ENCODE measurements around the gene OSTN.
"Not testable (repeated sequence)": the region's sequence is repeated elsewhere in the genome, so short reads cannot be mapped to it uniquely, and the experiment has no call there.

Gene OSTN

DNA sequence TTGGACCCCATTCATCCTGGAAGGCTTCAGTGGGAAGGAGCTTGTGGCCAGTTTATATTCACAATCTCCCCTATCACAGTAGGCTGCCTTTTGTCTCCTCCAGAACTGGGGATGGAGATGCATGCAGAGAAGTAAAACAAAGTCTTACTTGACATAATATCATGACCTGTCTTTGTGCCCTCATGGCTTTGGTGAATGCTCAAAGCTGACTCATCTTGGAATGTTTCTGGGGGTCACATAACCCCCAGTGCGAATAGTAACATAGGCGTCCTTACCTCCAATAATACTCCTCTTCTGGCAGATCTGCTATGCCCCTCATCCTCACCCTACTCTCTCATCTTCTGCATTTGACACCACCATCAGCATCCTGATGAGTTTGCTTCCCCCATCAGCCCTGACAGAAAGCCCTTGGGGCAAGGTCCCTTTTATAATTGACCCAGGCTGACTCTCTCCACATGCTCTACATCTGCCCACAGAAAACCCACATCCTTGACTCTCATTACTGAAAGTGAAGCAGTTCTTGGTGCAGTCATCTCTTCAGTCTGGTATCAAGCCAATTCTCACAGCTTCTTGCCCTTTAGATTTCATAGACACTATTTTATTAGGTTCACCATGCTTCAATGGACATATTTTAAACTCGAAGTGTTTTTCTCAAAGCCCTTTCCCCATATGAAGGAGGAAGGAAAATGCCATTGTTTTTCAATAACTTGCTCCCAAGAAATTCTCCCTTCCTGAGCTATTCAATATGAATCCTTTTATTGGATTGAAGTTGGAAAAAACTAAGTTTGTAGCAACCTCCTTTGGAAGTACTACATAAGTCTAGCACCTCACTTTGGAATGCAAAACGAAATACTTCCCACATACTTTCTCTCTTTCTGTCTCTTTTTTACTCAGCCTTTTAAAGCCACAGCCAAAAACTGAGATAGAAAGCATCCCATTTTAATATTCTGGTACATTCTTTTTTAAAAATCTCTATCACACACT is 36.6 kb downstream of the OSTN start:
- no peak for DNase-seq (ENCODE audit: low read depth in 2 of 2)

GRCh38 chr3:191236646-191237045 is 37.6 kb downstream of the OSTN start:
- DNase-seq (ENCODE audit: low read depth in 2 of 2) = no peak

DNA sequence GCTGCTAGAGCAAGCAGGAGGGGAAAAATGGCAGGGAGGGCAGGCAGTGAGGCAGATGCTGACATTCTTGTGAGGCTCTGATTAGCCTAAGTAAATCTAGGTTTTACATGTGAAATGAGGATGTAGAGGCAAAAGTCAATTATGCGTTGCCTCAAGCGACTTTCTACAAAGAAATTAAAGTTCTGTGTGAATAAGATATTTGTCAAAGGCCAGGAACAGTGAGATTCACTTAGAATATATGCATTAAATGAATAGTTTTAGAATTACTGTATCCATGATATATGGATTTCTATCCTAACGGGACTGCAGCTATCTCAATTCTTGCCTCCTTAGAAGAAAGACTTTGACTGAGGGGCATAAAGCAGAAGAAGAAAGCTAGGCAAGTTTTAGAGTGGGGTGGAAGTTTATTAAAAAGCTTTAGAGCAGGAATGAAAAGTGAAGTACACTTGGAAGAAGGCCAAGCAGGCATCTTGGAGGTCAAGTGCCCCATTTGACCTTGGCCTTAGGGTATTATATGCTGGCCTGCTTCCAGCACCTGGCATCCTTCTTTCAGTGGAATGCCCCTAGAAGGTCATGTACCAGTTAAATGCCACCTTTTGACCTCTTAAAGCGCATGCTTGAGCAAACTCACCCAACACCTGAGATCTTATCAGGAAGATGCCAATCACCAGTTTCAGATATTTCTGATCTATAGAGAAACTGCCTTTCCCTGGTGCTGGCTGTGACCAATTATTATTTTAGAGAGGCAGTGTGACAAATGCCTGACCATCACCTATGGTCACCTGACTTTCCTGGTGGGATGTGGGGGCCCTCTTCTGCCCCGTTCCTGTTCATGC is 38.2 kb downstream of the OSTN start:
- DNase-seq (ENCODE audit: low read depth in 2 of 2) = no peak

GRCh38 chr3:191238321-191238817 is 39.3 kb downstream of the OSTN start:
- DNase-seq (ENCODE audit: low read depth in 2 of 2) = no peak

DNA sequence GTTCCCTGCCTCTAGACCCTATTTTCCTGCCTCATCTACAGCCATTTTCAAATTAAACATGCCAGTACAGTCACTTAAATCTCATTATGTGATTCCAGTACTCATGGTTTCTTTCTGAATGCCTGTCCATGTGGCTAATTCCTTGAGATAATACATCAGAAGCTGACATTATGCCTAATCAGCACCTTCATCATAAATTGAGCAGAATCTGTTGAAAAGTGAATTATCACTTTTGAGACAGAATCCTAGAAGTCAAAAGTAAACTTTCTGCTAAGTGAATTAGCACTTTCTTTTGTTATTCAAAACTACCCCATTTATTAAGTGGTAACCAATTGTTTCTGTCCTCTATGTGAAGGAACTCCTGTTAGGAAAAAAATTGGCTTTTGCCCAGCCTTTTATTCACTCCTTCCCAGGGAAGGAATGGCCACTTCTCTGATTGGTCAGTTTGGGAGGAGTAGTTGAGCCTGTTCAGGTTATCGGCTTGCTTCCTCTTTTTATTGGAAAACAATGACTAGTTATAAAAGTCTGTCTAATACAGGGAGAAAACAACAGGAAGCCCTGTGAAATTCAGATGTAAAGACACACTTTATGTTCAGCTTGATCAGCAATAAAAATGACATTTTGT is 40.5 kb downstream of the OSTN start:
- no peak for DNase-seq (ENCODE audit: low read depth in 2 of 2)

DNA sequence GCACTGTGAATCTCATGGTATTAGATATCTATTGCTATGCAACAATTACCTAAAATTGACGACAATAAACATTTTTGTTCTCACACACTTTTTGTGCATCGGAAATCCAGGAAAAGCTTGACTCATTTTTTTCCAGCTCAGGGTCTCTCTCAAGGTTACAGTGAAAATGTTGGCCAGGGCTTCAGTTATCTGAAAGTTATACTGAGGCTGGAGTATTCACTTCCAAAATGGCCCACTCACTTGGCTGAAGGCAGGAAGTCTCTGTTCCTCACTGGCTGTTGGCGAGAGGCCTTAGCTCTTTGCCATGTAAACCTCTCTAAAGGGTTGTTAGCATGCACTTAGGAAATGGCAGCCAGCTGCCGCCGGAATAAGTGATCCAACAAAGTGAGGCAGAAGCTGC is 41.4 kb downstream of the OSTN start:
- no peak for DNase-seq (ENCODE audit: low read depth in 2 of 2)

- no peak for DNase-seq (ENCODE audit: low read depth in 2 of 2)
These were observed 45.3 kb downstream of the OSTN start for GRCh38 chr3:191244242-191244867.

GRCh38 chr3:191246034-191246433 is 47.0 kb downstream of the OSTN start:
- DNase-seq (ENCODE audit: low read depth in 2 of 2) = not testable (repeated sequence)

DNA sequence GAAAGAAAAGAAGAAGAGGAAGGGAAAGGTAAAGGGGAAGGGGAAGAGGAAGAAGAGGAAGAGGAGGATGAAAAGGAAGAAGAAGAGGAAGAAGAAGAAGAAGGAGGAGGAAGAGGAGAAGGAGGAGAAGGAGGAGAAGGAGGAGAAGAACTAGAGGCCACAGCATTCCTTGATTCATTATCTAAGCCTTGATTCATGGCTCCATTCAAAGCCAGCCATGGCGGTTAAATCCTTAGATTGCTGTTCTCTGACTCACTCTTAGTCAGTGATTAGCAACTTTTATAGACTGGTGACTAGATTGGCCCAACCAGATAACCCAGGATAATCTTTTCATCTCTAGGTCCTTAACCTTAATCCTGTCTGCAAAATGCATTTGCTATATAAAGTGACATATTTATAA is 47.6 kb downstream of the OSTN start:
- DNase-seq (ENCODE audit: low read depth in 2 of 2) = no peak

DNA sequence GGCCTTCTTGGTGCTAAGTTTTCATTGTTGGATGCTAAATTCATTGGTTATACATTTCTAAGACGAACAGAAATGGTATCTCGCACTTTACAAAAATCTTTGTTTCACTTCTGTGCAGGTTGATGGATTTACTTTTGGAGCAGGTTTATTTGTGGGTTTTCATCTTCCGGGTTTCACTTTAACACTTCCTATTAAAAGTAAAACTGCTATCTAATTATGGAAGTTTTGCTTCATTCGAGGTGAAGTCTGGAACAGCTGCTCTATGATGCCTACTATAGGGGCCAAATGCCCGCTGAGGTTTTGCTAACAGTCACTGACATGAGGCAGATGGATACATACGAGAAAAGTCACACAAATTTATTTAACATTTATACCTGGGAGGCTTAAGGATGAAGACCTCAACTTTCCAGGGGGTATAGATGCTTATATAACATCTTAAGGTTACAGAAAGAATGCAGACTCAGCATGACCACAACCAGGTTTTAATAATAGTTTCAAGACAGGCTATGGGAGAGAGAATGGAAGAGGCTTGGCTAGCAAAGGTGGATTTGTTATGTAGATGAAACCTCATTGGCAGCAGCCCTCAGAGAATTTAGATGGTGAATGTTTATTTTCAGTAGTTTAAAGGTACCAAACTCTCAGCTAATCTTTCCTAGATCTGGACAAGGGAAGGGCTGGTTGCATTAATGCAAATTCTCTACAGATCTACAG is 54.2 kb downstream of the OSTN start:
- no peak for DNase-seq (ENCODE audit: low read depth in 2 of 2)

- DNase-seq (ENCODE audit: low read depth in 2 of 2) = no peak
These were observed 55.2 kb downstream of the OSTN start for GRCh38 chr3:191254098-191254873.

GRCh38 chr3:191255156-191255555 is 56.1 kb downstream of the OSTN start:
- DNase-seq (ENCODE audit: low read depth in 2 of 2) = no peak

- no peak for DNase-seq (ENCODE audit: low read depth in 2 of 2)
These were observed 57.4 kb downstream of the OSTN start for GRCh38 chr3:191256405-191256804.

- no peak for DNase-seq (ENCODE audit: low read depth in 2 of 2)
These were observed 58.2 kb downstream of the OSTN start for GRCh38 chr3:191257286-191257685.

DNA sequence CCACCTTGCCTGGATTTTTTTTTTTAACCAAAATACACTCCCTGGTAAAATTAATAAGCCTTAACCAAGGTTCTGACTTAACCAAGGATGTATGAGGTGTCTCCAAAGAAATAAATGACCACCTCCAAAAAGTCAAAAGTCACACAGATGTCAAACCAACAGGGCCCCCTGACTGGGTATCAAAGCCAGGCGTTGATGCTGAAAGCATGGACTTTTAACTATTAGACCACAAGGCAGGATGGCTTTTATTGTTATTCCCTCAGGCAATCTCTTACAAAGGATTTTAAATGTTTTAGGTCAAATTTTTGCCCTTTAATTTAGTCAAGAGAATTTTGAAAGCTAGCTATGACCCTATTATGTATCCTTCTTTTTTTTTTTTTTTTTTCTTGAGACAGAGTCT is 60.4 kb downstream of the OSTN start:
- no peak for DNase-seq (ENCODE audit: low read depth in 2 of 2)

- DNase-seq (ENCODE audit: low read depth in 2 of 2) = no peak
These were observed 61.6 kb downstream of the OSTN start for GRCh38 chr3:191260431-191261303.

- no peak for DNase-seq (ENCODE audit: low read depth in 2 of 2)
These were observed 62.2 kb downstream of the OSTN start for GRCh38 chr3:191261304-191261638.

GRCh38 chr3:191262650-191263049 is 63.6 kb downstream of the OSTN start:
- no peak for DNase-seq (ENCODE audit: low read depth in 2 of 2)

- no peak for DNase-seq (ENCODE audit: low read depth in 2 of 2)
These were observed 64.3 kb downstream of the OSTN start for GRCh38 chr3:191263365-191263764.
